Heart right ventricle (tissue), 16 donors: ENCODE measurements around the gene SSH2. TPM values are rescaled to one million over a fixed set of nuclear protein-coding genes. Genes with fewer than 3 reads are reported as not detected.

Experiments used
- ATAC-seq, 8 donors: fragments of 200-7000 bp; cut with Tn5 transposase; one replicate each; pipeline ENCODE4 v1.9.1; 2020; ENCODE audit warnings: mild to moderate bottlenecking in 8 of 8, moderate library complexity in 8 of 8, moderate number of reproducible peaks in 1 of 8
- DNase-seq, 2 donors: peaks; one replicate each; pipeline ENCODE4 v3.0.0-alpha.2; 2020
- H3K27ac ChIP-seq, 10 donors: fragments of 200-600 bp; sonication (generic) in 2 of 10; one replicate each; pipeline versions ENCODE4 v1.5.0 to v1.8.0; 2020 to 2022; ENCODE audit warnings: mild to moderate bottlenecking in 3 of 10
- H3K27me3 ChIP-seq, 7 donors: fragments of 200-600 bp; one replicate each; pipeline ENCODE4 v1.8.0; 2021 to 2022; ENCODE audit warnings: mild to moderate bottlenecking in 2 of 7
- H3K36me3 ChIP-seq, 9 donors: fragments of 200-600 bp; sonication (generic) in 1 of 9; one replicate each; pipeline versions ENCODE4 v1.5.0 to v1.8.0; 2020 to 2022; ENCODE audit warnings: mild to moderate bottlenecking in 2 of 9
- H3K4me1 ChIP-seq, 9 donors: fragments of 200-600 bp; sonication (generic) in 1 of 9; one replicate each; pipeline versions ENCODE4 v1.5.0 to v1.8.0; 2020 to 2022; ENCODE audit warnings: mild to moderate bottlenecking in 4 of 9
- H3K4me3 ChIP-seq, 10 donors: fragments of 200-600 bp; sonication (generic) in 2 of 10; one replicate each; pipeline versions ENCODE4 v1.5.0 to v1.8.0; 2020 to 2022; ENCODE audit warnings: mild to moderate bottlenecking in 7 of 10, moderate library complexity in 2 of 10
- H3K9me3 ChIP-seq, 11 donors: fragments of 200-600 bp in 10 of 11; sonication (generic) in 2 of 11; one replicate each; pipeline versions ENCODE4 v1.5.0 to v1.8.0; 2013 to 2022; ENCODE audit warnings: mild to moderate bottlenecking in 2 of 11, control low read depth in 1 of 11, moderate library complexity in 1 of 11
- WGBS, 2 donors: extraction: QIAGEN DNeasy Blood & Tissue Kit; methylation state at CpG; one replicate each; pipeline ENCODE4 v1.1.7; 2013; ENCODE audit warnings: inconsistent platforms in 1 of 2; 5-methylcytosine and 5-hydroxymethylcytosine counted together
- intact Hi-C, 10 donors: fragments of 100-400 bp; cut with DNase I; formaldehyde crosslinking; loops; one replicate each; pipeline versions ENCODE4 v1.11.1 to v1.14.2; 2022
- polyA plus RNA-seq, 2 donors: library from polyadenylated mRNA; stranded (reverse); fragments of 200-250 nt; gene quantifications; one replicate each; pipeline ENCODE4 v1.2.3, GENCODE V29; 2013
- total RNA-seq, 10 donors: library from RNA; stranded (reverse); fragmentation: NEBNext Ultra II Directional in 3 of 10; extraction: Animal tissue kit (Norgen Biotek cat#: 25700) in 3 of 10; gene quantifications; one replicate each; pipeline versions ENCODE4 v1.2.1 to v1.2.4, GENCODE V29; 2021 to 2023
- TF ChIP-seq, protein P1 (sequence below), 9 donors: fragments of 200-600 bp; sonication (generic) in 2 of 9; IDR thresholded peaks; one replicate each; pipeline versions ENCODE4 v1.5.0 to v1.8.0; 2021 to 2022; ENCODE audit warnings: antibody characterized with exemption in 9 of 9, mild to moderate bottlenecking in 5 of 9, moderate library complexity in 1 of 9
- donor health status: Arrhythmogenic right ventricular cardiomyopathy.
- donor health status: ischemic (EF 13 %, LVEDD 7.1; RV severe dilation, severe dysfunction).
- donor health status: healthy with polysubstance abuse.
- donor health status: DM: no; HTN: yes; CAD: no.
- donor health status: DM: no; HTN: no; CAD: no.
- donor health status: ischemic (EF 25% LVEDD 6.9; RV normal size, moderate dysfunction).
- donor health status: ischemic (EF 25% LVEDD 5.7; RV mildly dilated, moderate dysfunction).
- donor health status: healthy.
- donor health status: DM: yes; HTN: yes; CAD: no.
- donor health status: Ischemic cardiomyopathy.
- donor health status: ischemic (EF 35%, LVEDD 5.7; RV mildly dilated, moderate dysfunction).
- donor health status: nonischemic (EF 11% LVEDD 7.7; RV severe dilation, severe dysfunction).
- donor health status: DM: yes; HTN: yes; CAD: no.
- donor health status: PGD.
- donor health status: ischemic (EF 29% LVEDD 5.4; RV normal size, mild dysfunction).
- donor health status: nonischemic (EF 23%, LVEDD 6.1; RV moderate dilation, normal function).

SSH2 gene
- total and polyA plus RNA-seq, 12 donors, result 17.9 to 42.9 (median 34.3) TPM

GRCh38 chr17:29972277-29972676 is 42.2 kb upstream of the SSH2 start:
- Histone ChIP-seq H3K4me3 (no peak overlapping the region), H3K36me3 (no peaks in the 10 kb centered on the region), H3K27me3 (peaks cover 0 to 4% (median 0%) of the 10 kb centered on the region in 7 donors), H3K27ac (no peak overlapping the region), H3K9me3 (peaks cover 0 to 3% (median 0%) of the 10 kb centered on the region in 11 donors), H3K4me1 (no peaks in the 10 kb centered on the region)
- DNase-seq, result no peak
- ATAC-seq, result no peak
- TF ChIP-seq, protein P1, sequence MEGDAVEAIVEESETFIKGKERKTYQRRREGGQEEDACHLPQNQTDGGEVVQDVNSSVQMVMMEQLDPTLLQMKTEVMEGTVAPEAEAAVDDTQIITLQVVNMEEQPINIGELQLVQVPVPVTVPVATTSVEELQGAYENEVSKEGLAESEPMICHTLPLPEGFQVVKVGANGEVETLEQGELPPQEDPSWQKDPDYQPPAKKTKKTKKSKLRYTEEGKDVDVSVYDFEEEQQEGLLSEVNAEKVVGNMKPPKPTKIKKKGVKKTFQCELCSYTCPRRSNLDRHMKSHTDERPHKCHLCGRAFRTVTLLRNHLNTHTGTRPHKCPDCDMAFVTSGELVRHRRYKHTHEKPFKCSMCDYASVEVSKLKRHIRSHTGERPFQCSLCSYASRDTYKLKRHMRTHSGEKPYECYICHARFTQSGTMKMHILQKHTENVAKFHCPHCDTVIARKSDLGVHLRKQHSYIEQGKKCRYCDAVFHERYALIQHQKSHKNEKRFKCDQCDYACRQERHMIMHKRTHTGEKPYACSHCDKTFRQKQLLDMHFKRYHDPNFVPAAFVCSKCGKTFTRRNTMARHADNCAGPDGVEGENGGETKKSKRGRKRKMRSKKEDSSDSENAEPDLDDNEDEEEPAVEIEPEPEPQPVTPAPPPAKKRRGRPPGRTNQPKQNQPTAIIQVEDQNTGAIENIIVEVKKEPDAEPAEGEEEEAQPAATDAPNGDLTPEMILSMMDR (IDR thresholded peaks at IDR 0.05), result no peak
- intact Hi-C loops, result no loop called here
- 97 to 98% methylated on average over 18 of the region's 18 CpGs for WGBS, 2 donors

DNA sequence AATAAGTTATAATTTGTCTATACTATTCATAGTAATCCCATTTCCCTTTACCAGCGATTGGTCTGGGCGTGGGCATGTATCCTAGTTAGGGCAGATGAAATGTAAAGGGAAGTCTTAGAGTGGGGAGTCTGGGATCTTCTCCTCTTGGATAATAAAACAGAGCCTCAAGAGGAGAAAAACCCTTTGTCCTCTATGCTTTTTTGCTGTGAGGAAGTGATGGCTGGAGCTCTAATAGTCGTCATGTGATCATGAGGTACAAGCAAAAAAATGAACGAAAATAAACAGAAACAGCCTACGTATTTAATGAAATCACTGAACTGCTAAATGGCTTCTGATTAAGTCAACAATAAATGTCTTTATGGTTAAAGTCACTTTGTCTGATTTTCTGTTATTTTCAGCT is 38.2 kb upstream of the SSH2 start:
- intact Hi-C loops, result no loop called here
- DNase-seq, result no peak
- Histone ChIP-seq H3K9me3 (peaks cover 0 to 8% (median 0%) of the 10 kb centered on the region in 11 donors), H3K27me3 (peaks cover 0 to 4% (median 0%) of the 10 kb centered on the region in 7 donors), H3K27ac (no peak overlapping the region), H3K4me1 (no peaks in the 10 kb centered on the region), H3K36me3 (no peaks in the 10 kb centered on the region), H3K4me3 (no peak overlapping the region)
- ATAC-seq, result no peak
- 83 to 89% methylated on average over 5 of the region's 5 CpGs for WGBS, 2 donors
- TF ChIP-seq, protein P1 (IDR thresholded peaks at IDR 0.05), result no peak

DNA sequence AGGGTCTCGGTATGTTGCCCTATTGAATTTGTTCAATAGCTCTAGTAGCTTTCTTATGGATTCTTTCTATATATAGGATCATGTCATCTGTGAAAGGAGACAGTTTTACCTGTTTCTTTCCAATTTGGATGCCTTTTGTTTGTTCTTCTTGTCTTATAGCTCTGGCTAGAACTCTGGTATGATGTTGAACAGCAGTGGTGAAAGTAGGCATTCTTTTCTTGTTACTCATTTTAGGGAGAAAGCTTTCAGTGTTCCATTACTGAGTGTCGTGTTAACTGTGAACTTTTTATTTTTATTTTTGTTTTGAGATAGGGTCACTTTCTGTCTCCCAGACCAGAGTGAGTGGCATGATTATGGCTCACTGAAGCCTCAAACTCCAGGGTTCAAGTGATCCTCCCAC is 32.6 kb upstream of the SSH2 start:
- intact Hi-C loops, result no loop called here
- H3K4me3 ChIP-seq, result no peak overlapping the region
- H3K9me3 ChIP-seq, result peaks cover 0 to 15% (median 0%) of the 10 kb centered on the region in 11 donors
- H3K27me3 ChIP-seq, result no peaks in the 10 kb centered on the region
- WGBS, 2 donors, result 88 to 94% methylated on average over 2 of the region's 2 CpGs
- no peaks in the 10 kb centered on the region for H3K4me1 ChIP-seq
- H3K27ac ChIP-seq, result no peak overlapping the region
- no peak for DNase-seq
- no peaks in the 10 kb centered on the region for H3K36me3 ChIP-seq
- TF ChIP-seq, protein P1 (IDR thresholded peaks at IDR 0.05), result no peak
- ATAC-seq, result no peak

- TF ChIP-seq, protein P1 (IDR thresholded peaks at IDR 0.05), result no peak
Observed at GRCh38 chr17:29959658-29960337, 29.8 kb upstream of the SSH2 start.

More at GRCh38 chr17:29959658-29960337, 29.8 kb upstream of the SSH2 start:
- H3K4me3 ChIP-seq, result no peak overlapping the region
- H3K9me3 ChIP-seq, result peaks cover 0 to 15% (median 0%) of the 10 kb centered on the region in 11 donors
- WGBS, 2 donors, result 68 to 70% methylated on average over 4 of the region's 4 CpGs
- intact Hi-C loops, result loop anchor here in 1 of 10 donors (10.0 kb wide), 1 partner anchor 125 kb away; no protein-coding TSS in a partner anchor
- no peaks in the 10 kb centered on the region for H3K36me3 ChIP-seq
- DNase-seq (no peak), ATAC-seq (no peak)
- H3K27me3 ChIP-seq, result no peaks in the 10 kb centered on the region
- no peaks in the 10 kb centered on the region for H3K4me1 ChIP-seq
- H3K27ac ChIP-seq, result no peak overlapping the region
